H1 (cell line): ENCODE measurements around the gene GGT6. TPM values are rescaled to one million over a fixed set of nuclear protein-coding genes. Genes with fewer than 3 reads are reported as not detected.

Experiments used
- CTCF ChIA-PET: fragments of 300-600 bp; sonication (Branson Sonifier 250); formaldehyde crosslinking; loops from one replicate; lab custom pipeline; 2021; ENCODE audit not compliant: partially characterized antibody; lab: Charles Lee
- POLR2A ChIA-PET: fragments of 300-600 bp; sonication (Branson Sonifier 250); formaldehyde crosslinking; loops from one replicate; lab custom pipeline; 2021; ENCODE audit warnings: inconsistent platforms; ENCODE audit not compliant: partially characterized antibody; lab: Charles Lee
- DNase-seq, 2 experiments: peaks; one replicate each; pipeline versions ENCODE4 v3.0.0 to v3.0.0-alpha.2; 2010 to 2022; ENCODE audit warnings: low spot score in 2 of 2, low read depth in 1 of 2, mixed read lengths in 1 of 2
- FAIRE-seq: peaks from 2 replicates; lab custom pipeline; 2011; peaks lifted over from hg19 to GRCh38; lab: Jason Lieb, UNC
- H2AFZ ChIP-seq: 2 replicates; pipeline ENCODE4 v1.8.1; 2012; ENCODE audit warnings: low read length, inconsistent platforms
- H2AK5ac ChIP-seq: 2 replicates; pipeline ENCODE4 v1.6.1; 2013; ENCODE audit warnings: low read depth, low read length
- H2BK120ac ChIP-seq: replicated peaks from 2 replicates; pipeline ENCODE3; 2013; ENCODE audit warnings: low read depth, low read length, inconsistent platforms
- H2BK12ac ChIP-seq: 2 replicates; pipeline ENCODE4 v1.6.1; 2013; ENCODE audit warnings: low read depth, low read length
- H2BK15ac ChIP-seq: 2 replicates; pipeline ENCODE4 v1.6.1; 2013; ENCODE audit warnings: low read length
- H2BK20ac ChIP-seq: 2 replicates; pipeline ENCODE4 v1.6.1; 2013; ENCODE audit warnings: low read length
- H2BK5ac ChIP-seq: 2 replicates; pipeline ENCODE4 v1.6.1; 2013; ENCODE audit warnings: low read depth, low read length
- H3K14ac ChIP-seq: 2 replicates; pipeline ENCODE4 v1.6.1; 2013; ENCODE audit warnings: inconsistent platforms; ENCODE audit not compliant: insufficient read length
- H3K18ac ChIP-seq: 2 replicates; pipeline ENCODE4 v1.6.1; 2013; ENCODE audit warnings: low read length; ENCODE audit errors: extremely low read depth
- H3K23ac ChIP-seq: 2 replicates; pipeline ENCODE4 v1.6.1; 2013; ENCODE audit warnings: inconsistent platforms; ENCODE audit not compliant: insufficient read length
- H3K23me2 ChIP-seq: 2 replicates; pipeline ENCODE4 v1.6.1; 2013; ENCODE audit warnings: low read depth, low read length
- H3K27ac ChIP-seq: 2 replicates; pipeline ENCODE4 v1.6.1; 2011; ENCODE audit warnings: low read depth, low read length, inconsistent platforms
- H3K27me3 ChIP-seq, 4 experiments: replicated peaks in 1 of 4; 1 replicate in 1 of 4; 2 replicates in 3 of 4; pipeline versions ENCODE4 v1.6.1 to v1.8.1; 2011 to 2013; ENCODE audit warnings: low read length in 3 of 4, mild to moderate bottlenecking in 3 of 4, inconsistent platforms in 2 of 4, mixed read lengths in 2 of 4, moderate library complexity in 1 of 4; ENCODE audit not compliant: control insufficient read depth in 3 of 4, insufficient read depth in 3 of 4; ENCODE audit errors: extremely low read depth in 1 of 4
- H3K36me3 ChIP-seq, 4 experiments: 2 replicates each; pipeline versions ENCODE4 v1.6.1 to v1.8.1; 2011 to 2013; ENCODE audit warnings: mild to moderate bottlenecking in 4 of 4, low read length in 3 of 4, moderate library complexity in 2 of 4, control low read depth in 1 of 4, inconsistent platforms in 1 of 4; ENCODE audit not compliant: insufficient read depth in 4 of 4, control insufficient read depth in 2 of 4
- H3K4ac ChIP-seq: replicated peaks from 2 replicates; pipeline ENCODE3; 2013; ENCODE audit warnings: low read length, low read depth, mixed read lengths, inconsistent platforms; ENCODE audit not compliant: insufficient read length
- H3K4me1 ChIP-seq, 4 experiments: replicated peaks in 1 of 4; 1 replicate in 1 of 4; 2 replicates in 3 of 4; pipeline versions ENCODE4 v1.6.1 to v1.8.1; 2011 to 2013; ENCODE audit warnings: low read length in 3 of 4, inconsistent platforms in 2 of 4, mixed read lengths in 1 of 4; ENCODE audit not compliant: insufficient read depth in 4 of 4, control insufficient read depth in 3 of 4
- H3K4me2 ChIP-seq, 2 experiments: 2 replicates each; pipeline versions ENCODE4 v1.6.1 to v1.8.1; 2011 to 2013; ENCODE audit warnings: low read depth in 2 of 2, low read length in 2 of 2, control low read depth in 1 of 2, inconsistent platforms in 1 of 2, mild to moderate bottlenecking in 1 of 2; ENCODE audit not compliant: insufficient read depth in 1 of 2
- H3K4me3 ChIP-seq, 4 experiments: fragments of 200-600, 300-600 bp in 1 of 4; sonication (generic), shearing (Covaris generic), sonication (Bioruptor Twin) in 1 of 4; 2 replicates each; pipeline versions ENCODE4 v1.5.1 to v1.8.1; 2011 to 2016; ENCODE audit warnings: low read length in 4 of 4, low read depth in 3 of 4, control low read depth in 2 of 4, inconsistent platforms in 2 of 4, mild to moderate bottlenecking in 2 of 4, mixed read lengths in 1 of 4, moderate library complexity in 1 of 4; ENCODE audit not compliant: insufficient read depth in 2 of 4; ENCODE audit errors: extremely low read depth in 1 of 4
- H3K56ac ChIP-seq: replicated peaks from 2 replicates; pipeline ENCODE3; 2013; ENCODE audit warnings: low read depth, mild to moderate bottlenecking, mixed read lengths, low read length, inconsistent platforms; ENCODE audit not compliant: insufficient read length
- H3K79me1 ChIP-seq: 2 replicates; pipeline ENCODE4 v1.6.1; 2013; ENCODE audit warnings: low read depth, low read length, control low read depth
- H3K79me2 ChIP-seq, 2 experiments: 2 replicates each; pipeline versions ENCODE4 v1.6.1 to v1.8.1; 2012 to 2013; ENCODE audit warnings: low read length in 2 of 2, mild to moderate bottlenecking in 2 of 2, inconsistent platforms in 1 of 2; ENCODE audit not compliant: insufficient read depth in 2 of 2, control insufficient read depth in 1 of 2
- H3K9ac ChIP-seq, 4 experiments: replicated peaks in 1 of 4; 1 replicate in 1 of 4; 2 replicates in 3 of 4; pipeline versions ENCODE4 v1.6.1 to v1.8.1; 2011 to 2013; ENCODE audit warnings: low read depth in 3 of 4, low read length in 3 of 4, control low read depth in 2 of 4, mild to moderate bottlenecking in 2 of 4, moderate library complexity in 2 of 4, inconsistent platforms in 1 of 4; ENCODE audit errors: extremely low read depth in 1 of 4
- H3K9me3 ChIP-seq, 2 experiments: 2 replicates each; pipeline versions ENCODE4 v1.6.1 to v1.8.1; 2012 to 2013; ENCODE audit warnings: mild to moderate bottlenecking in 2 of 2, moderate library complexity in 2 of 2, control low read depth in 1 of 2, inconsistent platforms in 1 of 2, low read depth in 1 of 2, low read length in 1 of 2, mixed read lengths in 1 of 2; ENCODE audit not compliant: insufficient read depth in 2 of 2
- H4K20me1 ChIP-seq, 2 experiments: replicated peaks in 1 of 2; 2 replicates each; pipeline versions ENCODE3 to v1.8.1; 2011 to 2013; ENCODE audit warnings: inconsistent platforms in 2 of 2, low read length in 2 of 2, mild to moderate bottlenecking in 1 of 2; ENCODE audit not compliant: insufficient read depth in 2 of 2, control insufficient read depth in 1 of 2
- H4K5ac ChIP-seq: 2 replicates; pipeline ENCODE4 v1.6.1; 2013; ENCODE audit warnings: low read length, low read depth, mixed read lengths, inconsistent platforms; ENCODE audit not compliant: insufficient read length
- H4K8ac ChIP-seq: 2 replicates; pipeline ENCODE4 v1.8.0; 2013; ENCODE audit warnings: mild to moderate bottlenecking, moderate library complexity, low read length, inconsistent platforms; ENCODE audit not compliant: insufficient read depth; ENCODE audit errors: extremely low read depth
- H4K91ac ChIP-seq: replicated peaks from 2 replicates; pipeline ENCODE3; 2013; ENCODE audit warnings: low read length, mixed read lengths, inconsistent platforms; ENCODE audit not compliant: insufficient read length
- BACH1 ChIP-seq: IDR thresholded peaks from 2 replicates; pipeline ENCODE4 v1.6.1; 2012; ENCODE audit warnings: low read length, improper control_type of control experiment
- CBX8 ChIP-seq: fragments of 300-800, 300-1000 bp; sonication (generic); IDR thresholded peaks from 2 replicates; pipeline ENCODE4 v1.7.1; 2016; ENCODE audit warnings: low read depth, low read length, borderline replicate concordance
- CTBP2 ChIP-seq: IDR thresholded peaks from 2 replicates; pipeline ENCODE4 v1.7.0; 2011; ENCODE audit warnings: borderline replicate concordance, mild to moderate bottlenecking, moderate library complexity, mixed read lengths, low read length; ENCODE audit not compliant: insufficient read depth, insufficient read length
- EGR1 ChIP-seq: IDR thresholded peaks from 2 replicates; pipeline ENCODE4 v1.6.1; 2011; ENCODE audit warnings: low read depth, low read length, borderline replicate concordance
- NRF1 ChIP-seq: IDR thresholded peaks from 2 replicates; pipeline ENCODE4 v1.6.1; 2011; ENCODE audit warnings: mild to moderate bottlenecking, low read depth, low read length, improper control_type of control experiment
- POU5F1 ChIP-seq: IDR thresholded peaks from 2 replicates; pipeline ENCODE4 v1.6.1; 2011; ENCODE audit warnings: low read depth, mild to moderate bottlenecking, low read length, moderate library complexity
- SP2 ChIP-seq: IDR thresholded peaks from 2 replicates; pipeline ENCODE4 v1.6.1; 2012; ENCODE audit warnings: mild to moderate bottlenecking, low read length, inconsistent platforms
- SP4 ChIP-seq: IDR thresholded peaks from 2 replicates; pipeline ENCODE4 v1.6.1; 2012; ENCODE audit warnings: low read length, inconsistent platforms
- SRF ChIP-seq: IDR thresholded peaks from 2 replicates; pipeline ENCODE4 v1.6.1; 2011; ENCODE audit warnings: mild to moderate bottlenecking, low read depth, low read length, moderate library complexity
- TAF1 ChIP-seq: IDR thresholded peaks from 2 replicates; pipeline ENCODE4 v1.6.1; 2011; ENCODE audit warnings: mild to moderate bottlenecking, low read depth, low read length
- TEAD4 ChIP-seq: IDR thresholded peaks from 2 replicates; pipeline ENCODE4 v1.6.1; 2012; ENCODE audit warnings: low read depth, low read length, inconsistent platforms, mixed read lengths
- WGBS, 2 experiments: shearing (Covaris generic) in 1 of 2; methylation state at CpG; one replicate each; pipeline versions ENCODE4 v1.1.6 to v1.1.7; 2013 to 2015; ENCODE audit warnings: low lambda C conversion rate in 2 of 2, mixed read lengths in 2 of 2, inconsistent platforms in 1 of 2, low coverage in 1 of 2, missing lambda C conversion rate in 1 of 2; ENCODE audit not compliant: insufficient replicate concordance in 2 of 2, insufficient coverage in 1 of 2, insufficient read length in 1 of 2; ENCODE audit errors: extremely low coverage in 1 of 2, missing lambda C conversion rate in 1 of 2; 5-methylcytosine and 5-hydroxymethylcytosine counted together
- polyA plus RNA-seq, 7 experiments: library from polyadenylated mRNA; depleted of rRNA in 3 of 7; stranded (reverse) in 5 of 7; unstranded in 2 of 7; fragments of >200 nt in 5 of 7; fragments of 200-250 nt in 2 of 7; gene quantifications; 1 replicate in 5 of 7; 2 replicates in 1 of 7; 4 replicates in 1 of 7; pipeline versions ENCODE4 v1.2.1 to v1.2.3, GENCODE V29; 2011 to 2013; ENCODE audit warnings: missing spikeins in 2 of 7, mixed read lengths in 2 of 7
- total RNA-seq: library from RNA; stranded (reverse); fragmentation: NEBNext Ultra II Directional; extraction: Animal tissue kit (Norgen Biotek cat#: 25700); gene quantifications from 2 replicates; pipeline ENCODE4 v1.2.1, GENCODE V29; 2021

Gene GGT6
- total and polyA plus RNA-seq, 2 of the 8 experiments (the other 6 are each of a cell fraction or from before 2014, with no cell fraction given) = 0.18 TPM; not detected in 1

DNA sequence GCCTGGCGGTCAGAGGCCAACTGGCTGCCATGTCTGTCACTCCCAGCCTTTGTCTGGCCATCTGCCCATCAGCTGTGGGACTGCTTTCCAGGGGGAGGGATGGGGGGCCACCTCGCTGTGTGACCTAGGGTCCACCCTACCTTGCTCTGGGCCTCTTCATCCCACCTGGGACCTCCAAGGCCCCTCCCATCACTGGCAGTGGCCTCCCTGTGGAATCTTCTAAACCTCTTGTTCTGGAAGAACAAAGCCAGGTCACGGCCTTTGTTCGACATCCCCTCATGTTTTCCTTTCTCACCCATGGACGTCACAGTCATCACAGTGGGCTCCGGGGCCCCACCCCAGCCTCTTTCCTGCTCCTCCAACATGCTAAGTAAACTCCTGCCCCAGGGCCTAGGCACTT is 37.7 kb downstream of the GGT6 start:
- Histone ChIP-seq H3K36me3 (no peaks in the 10 kb centered on the region), H2BK5ac (no peak overlapping the region), H3K4me1 (peaks cover 0 to 2% (median 0%) of the 10 kb centered on the region in 4 experiments; a peak in 3 of 7 replicates), H3K23me2 (no peaks in the 10 kb centered on the region), H3K4me2 (no peak overlapping the region), H2BK12ac (peak overlapping the region; percentile 50; the same call in 1 of the 2 replicates), H4K5ac (no peak overlapping the region), H3K4ac (no peak overlapping the region), H3K27ac (no peak overlapping the region), H3K79me1 (no peaks in the 10 kb centered on the region), H4K20me1 (no peaks in the 10 kb centered on the region), H3K9ac (no peak overlapping the region), H3K14ac (no peak overlapping the region), H3K79me2 (no peaks in the 10 kb centered on the region), H3K27me3 (peaks cover 0 to 20% (median 14%) of the 10 kb centered on the region in 4 experiments; a peak in 6 of 7 replicates), H4K8ac (no peak overlapping the region), H3K9me3 (no peaks in the 10 kb centered on the region), H2AK5ac (no peak overlapping the region), H2AFZ (no peak overlapping the region), H2BK20ac (no peak overlapping the region), H2BK15ac (no peak overlapping the region), H3K56ac (no peak overlapping the region), H2BK120ac (no peak overlapping the region), H3K4me3 (no peak overlapping the region), H3K23ac (no peak overlapping the region), H3K18ac (no peak overlapping the region), H4K91ac (no peak overlapping the region)
- CTCF ChIA-PET = interaction anchor here (0.6 to 1.7 kb wide), 8 partner anchors 9 to 205 kb away, joined by 3 to 4 read pairs (median 4); no protein-coding TSS in a partner anchor
- no peak for DNase-seq
- POLR2A ChIA-PET = interaction anchor here (37.1 kb wide), 1 partner anchor 24 kb away, joined by 546 read pairs; the partner anchor contains the start of genes GGT6 and MYBBP1A
- no peak for TF ChIP-seq SRF
- TF ChIP-seq BACH1 = no peak
- no peak for TF ChIP-seq POU5F1
- no peak for TF ChIP-seq CTBP2
- TF ChIP-seq TAF1 = no peak
- TF ChIP-seq EGR1 = no peak
- TF ChIP-seq CBX8 = no peak
- TF ChIP-seq NRF1 = no peak
- no peak for TF ChIP-seq SP2
- no peak for TF ChIP-seq TEAD4
- TF ChIP-seq SP4 = no peak
- no peak for FAIRE-seq
- 83% methylated on average over 6 of the region's 6 CpGs; no CpG with 5 or more reads in 1 of the 2 experiments for WGBS, 2 experiments
